GM19463 (cell line): ENCODE data around the gene MON1B.
"Not testable (repeated sequence)": the region's sequence is repeated elsewhere in the genome, so short reads cannot be mapped to it uniquely, and the experiment has no call there.

Experiments used
- ATAC-seq: cut with Tn5 transposase; IDR thresholded peaks from one replicate; pipeline ENCODE4 v1.9.1; 2021; ENCODE audit warnings: mild to moderate bottlenecking, moderate library complexity; ENCODE audit not compliant: unreplicated experiment

Gene MON1B

GRCh38 chr16:77238593-77238992, 47.6 kb downstream of the MON1B start:
- no peak for ATAC-seq

GRCh38 chr16:77242471-77242870, 51.5 kb downstream of the MON1B start:
- not testable (repeated sequence) for ATAC-seq

- ATAC-seq, result no peak
Observed at GRCh38 chr16:77246150-77246549, 55.2 kb downstream of the MON1B start.

GRCh38 chr16:77250400-77250799, 59.4 kb downstream of the MON1B start:
- ATAC-seq, result no peak
